Lower lobe of right lung (tissue), 2 donors: ENCODE data around the gene SMAD1. TPM values are rescaled to one million over a fixed set of nuclear protein-coding genes. Genes with fewer than 3 reads are reported as not detected.

ENCODE experiments used
- ATAC-seq, 2 donors: fragments of 200-7000 bp; cut with Tn5 transposase; one replicate each; pipeline ENCODE4 v1.9.1; 2020 to 2022; ENCODE audit warnings: mild to moderate bottlenecking in 2 of 2, moderate library complexity in 2 of 2
- DNase-seq: peaks from one replicate; pipeline ENCODE4 v3.0.0-alpha.2; 2020
- H3K27ac ChIP-seq: fragments of 200-600 bp; one replicate; pipeline ENCODE4 v1.8.0; 2022
- H3K27me3 ChIP-seq: fragments of 200-600 bp; one replicate; pipeline ENCODE4 v1.8.0; 2022; ENCODE audit warnings: low read depth
- H3K36me3 ChIP-seq: fragments of 200-600 bp; one replicate; pipeline ENCODE4 v1.8.0; 2022; ENCODE audit warnings: mild to moderate bottlenecking
- H3K4me1 ChIP-seq: fragments of 200-600 bp; one replicate; pipeline ENCODE4 v1.8.0; 2022
- H3K4me3 ChIP-seq: fragments of 200-600 bp; one replicate; pipeline ENCODE4 v1.8.0; 2022; ENCODE audit warnings: mild to moderate bottlenecking
- H3K9me3 ChIP-seq: fragments of 200-600 bp; one replicate; pipeline ENCODE4 v1.8.0; 2022
- CTCF ChIP-seq: fragments of 200-600 bp; IDR thresholded peaks from one replicate; pipeline ENCODE4 v1.8.0; 2022; ENCODE audit warnings: antibody characterized with exemption, mild to moderate bottlenecking
- intact Hi-C: fragments of 100-400 bp; cut with DNase I; formaldehyde crosslinking; loops from one replicate; pipeline ENCODE4 v1.11.0; 2022
- total RNA-seq: library from RNA; stranded (reverse); fragmentation: NEBNext Ultra II Directional; extraction: Animal tissue kit (Norgen Biotek cat#: 25700); gene quantifications from one replicate; pipeline ENCODE4 v1.2.1, GENCODE V29; 2021
- donor health status: DM: no; HTN: yes; CAD: no; lungs with severe emphysema.

Gene SMAD1
- total RNA-seq, 1 donor from 2014 or later = 15.8 TPM

GRCh38 chr4:145545538-145546174 is 64.0 kb downstream of the SMAD1 start:
- no peak for DNase-seq

DNA sequence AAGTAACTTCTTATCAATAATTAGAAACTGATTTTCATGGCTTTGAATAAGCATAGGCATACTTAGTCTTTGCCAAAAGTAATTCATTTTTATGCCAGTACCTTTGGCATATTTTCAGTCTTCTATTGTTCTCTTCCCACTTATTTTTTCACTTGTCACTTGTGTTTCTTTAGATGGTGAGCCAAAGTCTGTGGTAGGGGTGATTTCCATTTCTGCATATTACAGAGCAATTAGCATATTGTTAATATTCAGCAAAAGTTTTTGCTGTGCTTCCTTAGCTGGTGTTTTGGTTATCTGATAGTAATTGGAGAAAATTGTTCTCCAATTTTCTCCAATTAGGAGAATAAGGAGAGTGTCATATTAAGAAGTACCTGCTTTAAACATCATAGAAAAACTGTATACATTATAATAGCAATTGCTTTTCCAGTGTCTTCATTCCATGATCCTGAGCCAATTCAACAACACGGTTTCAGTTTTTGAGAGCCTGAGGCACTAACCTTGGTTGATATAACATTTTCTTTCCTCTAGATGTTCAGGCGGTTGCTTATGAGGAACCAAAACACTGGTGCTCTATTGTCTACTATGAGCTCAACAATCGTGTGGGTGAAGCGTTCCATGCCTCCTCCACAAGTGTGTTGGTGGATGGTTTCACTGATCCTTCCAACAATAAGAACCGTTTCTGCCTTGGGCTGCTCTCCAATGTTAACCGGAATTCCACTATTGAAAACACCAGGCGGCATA is 64.7 kb downstream of the SMAD1 start:
- Histone ChIP-seq H3K9me3 (no peaks in the 10 kb centered on the region), H3K36me3 (peaks cover 10% of the 10 kb centered on the region), H3K27me3 (no peaks in the 10 kb centered on the region), H3K4me3 (no peak overlapping the region), H3K27ac (no peak overlapping the region), H3K4me1 (peaks cover 11% of the 10 kb centered on the region)
- DNase-seq (no peak), ATAC-seq (no peak)
- TF ChIP-seq CTCF = no peak
- intact Hi-C loops = no loop called here

More at GRCh38 chr4:145545538-145546174, 64.0 kb downstream of the SMAD1 start:
- no peaks in the 10 kb centered on the region for H3K9me3 ChIP-seq
- peak; percentile 55 to 83 for ATAC-seq
- intact Hi-C loops = no loop called here
- no peak for TF ChIP-seq CTCF
- H3K27me3 ChIP-seq = no peaks in the 10 kb centered on the region
- peaks cover 11% of the 10 kb centered on the region for H3K4me1 ChIP-seq
- no peak overlapping the region for H3K4me3 ChIP-seq
- peaks cover 10% of the 10 kb centered on the region for H3K36me3 ChIP-seq
- H3K27ac ChIP-seq = no peak overlapping the region

GRCh38 chr4:145551660-145552059 is 70.0 kb downstream of the SMAD1 start:
- intact Hi-C loops = no loop called here
- no peak for DNase-seq

DNA sequence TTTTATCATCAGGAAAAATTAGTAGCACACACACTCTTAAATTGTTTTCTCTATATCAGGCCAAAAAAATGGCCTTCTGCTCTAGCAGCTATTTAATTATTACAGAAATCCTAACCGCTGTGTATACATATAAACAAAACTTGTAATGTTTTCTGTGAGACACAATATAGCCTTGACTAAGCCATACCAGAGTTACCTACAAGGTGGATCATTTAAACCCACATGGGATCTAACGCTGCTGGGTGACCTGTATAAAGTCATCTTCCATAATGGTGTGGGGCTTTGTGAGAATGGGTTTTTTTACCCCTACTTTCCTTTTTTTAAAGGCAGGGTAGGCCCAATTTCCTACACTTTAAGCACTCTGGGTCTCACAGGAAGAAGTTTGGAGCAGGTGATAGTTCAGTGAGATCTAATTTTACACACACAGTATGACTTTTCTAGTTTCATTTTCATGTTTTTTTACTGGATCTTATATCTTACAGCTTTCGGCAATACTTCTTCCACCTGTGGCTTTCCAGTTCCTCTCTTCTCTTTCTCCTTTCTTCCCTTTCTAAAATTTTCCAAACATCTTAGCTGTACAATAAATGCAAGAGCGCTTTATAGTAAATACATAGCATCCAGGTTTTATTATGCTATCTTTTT is 70.6 kb downstream of the SMAD1 start:
- intact Hi-C loops = no loop called here
- Histone ChIP-seq H3K4me3 (no peak overlapping the region), H3K36me3 (peaks cover 22% of the 10 kb centered on the region)

More at GRCh38 chr4:145551660-145552059, 70.0 kb downstream of the SMAD1 start:
- H3K9me3 ChIP-seq = no peaks in the 10 kb centered on the region
- H3K36me3 ChIP-seq = peaks cover 18% of the 10 kb centered on the region
- H3K4me3 ChIP-seq = no peak overlapping the region
- H3K4me1 ChIP-seq = peaks cover under 1% of the 10 kb centered on the region
- ATAC-seq = no peak
- no peak for TF ChIP-seq CTCF
- H3K27me3 ChIP-seq = no peaks in the 10 kb centered on the region
- H3K27ac ChIP-seq = no peak overlapping the region

More for the DNA sequence above, 70.6 kb downstream of the SMAD1 start:
- Histone ChIP-seq H3K27ac (no peak overlapping the region), H3K27me3 (no peaks in the 10 kb centered on the region), H3K9me3 (no peaks in the 10 kb centered on the region), H3K4me1 (no peaks in the 10 kb centered on the region)
- no peak for DNase-seq
- TF ChIP-seq CTCF = no peak
- no peak for ATAC-seq
